HG03378 (cell line): ENCODE results near the gene CCDC92B.
"Not testable (repeated sequence)": the region's sequence is repeated elsewhere in the genome, so short reads cannot be mapped to it uniquely, and the experiment has no call there.

Experiments used
- ATAC-seq: cut with Tn5 transposase; IDR thresholded peaks from one replicate; pipeline ENCODE4 v1.9.1; 2021; ENCODE audit warnings: mild to moderate bottlenecking, moderate library complexity; ENCODE audit not compliant: unreplicated experiment

Gene CCDC92B

GRCh38 chr17:2749058-2749783, at the start of gene CCDC92B:
CCDC92B (minus strand) TSS chr17:2749652; CDS start chr17:2735145, 14,507 bp downstream.
- no peak for ATAC-seq

DNA sequence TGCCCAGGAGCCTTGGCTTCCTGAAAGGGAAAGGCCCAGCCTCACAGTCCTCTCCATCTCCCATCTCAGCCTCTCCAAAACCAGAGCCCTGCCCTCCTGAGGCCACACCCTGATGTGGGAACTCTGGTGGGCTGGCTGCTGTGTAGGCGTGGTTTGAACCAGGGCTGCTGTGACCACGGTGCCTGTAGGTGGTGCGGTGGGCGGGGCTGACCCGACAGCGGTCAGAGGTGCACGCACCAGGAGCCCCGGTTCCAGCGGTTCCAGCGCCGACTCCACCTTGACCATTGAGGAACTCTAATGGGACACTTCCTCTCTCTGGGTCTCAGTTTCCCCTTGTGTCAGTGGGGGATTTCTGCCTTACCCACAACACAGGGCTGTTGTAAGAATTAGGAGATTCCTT, 49.2 kb upstream of the CCDC92B start:
- no peak for ATAC-seq

DNA sequence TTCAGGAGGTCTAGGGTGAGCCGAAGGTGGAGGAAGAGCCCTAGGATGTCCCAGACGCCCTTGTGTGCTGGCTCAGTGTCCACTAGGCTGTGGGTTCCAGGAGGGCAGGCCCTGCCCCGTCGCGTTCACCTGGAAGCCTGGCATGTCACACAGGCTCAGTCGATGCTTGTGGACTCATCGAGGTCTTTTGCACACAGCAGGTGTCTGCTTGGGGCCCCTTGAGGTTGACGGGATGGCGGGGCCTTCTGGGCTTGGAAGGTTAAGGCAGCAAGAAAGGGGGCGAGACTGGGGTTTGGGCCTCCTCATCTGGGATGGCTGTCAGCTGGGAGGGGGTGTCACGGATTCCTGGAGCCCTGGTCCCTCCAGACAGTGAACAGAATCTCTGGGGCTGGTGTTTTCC, 48.7 kb upstream of the CCDC92B start:
- ATAC-seq: no peak

DNA sequence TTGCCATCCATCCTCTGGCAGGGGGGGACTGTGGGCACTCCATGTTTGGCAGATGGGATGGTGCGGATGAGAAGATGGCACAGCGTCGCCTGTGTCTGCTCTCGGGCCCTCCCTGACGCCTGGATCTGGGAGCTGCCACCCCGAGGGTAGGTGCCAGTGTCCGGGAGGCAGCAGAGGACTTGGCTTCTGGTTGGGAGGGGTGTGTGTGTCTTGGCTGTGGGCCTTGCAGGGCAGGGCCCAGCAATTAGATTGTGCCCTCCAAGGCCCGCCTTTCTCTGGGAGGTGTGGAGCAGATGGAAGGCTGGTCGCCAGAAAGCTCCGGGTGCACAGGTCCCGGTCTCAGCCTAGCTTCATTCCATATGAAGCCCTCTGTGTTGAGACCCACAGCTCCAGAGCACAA, 48.2 kb upstream of the CCDC92B start:
- no peak for ATAC-seq

DNA sequence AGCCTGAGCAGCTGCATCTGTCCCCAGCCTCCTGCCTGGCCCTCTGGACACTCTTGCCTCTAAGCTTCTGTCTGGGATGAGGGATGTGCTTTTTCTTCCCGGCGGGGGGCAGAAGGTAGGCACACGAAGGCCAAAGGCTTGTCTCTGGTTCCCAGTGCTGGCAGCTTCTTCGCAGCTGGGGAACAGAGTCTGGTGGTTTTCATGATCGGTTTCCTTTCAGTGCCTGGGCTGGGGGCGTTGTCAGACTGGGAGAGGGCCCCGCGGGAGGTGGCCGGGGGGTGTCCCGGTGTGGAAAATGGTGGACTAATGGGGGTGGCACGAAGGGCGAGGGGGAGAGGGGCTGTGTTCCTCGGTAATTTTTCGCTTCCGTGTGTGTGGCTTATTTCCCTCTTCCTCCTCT, 47.8 kb upstream of the CCDC92B start:
- no peak for ATAC-seq

- ATAC-seq: no peak
Observed at GRCh38 chr17:2796164-2797125, 47.0 kb upstream of the CCDC92B start, which contains the start of gene RAP1GAP2. RAP1GAP2 (plus strand) TSS chr17:2796438; CDS start chr17:2796528, 90 bp downstream.

DNA sequence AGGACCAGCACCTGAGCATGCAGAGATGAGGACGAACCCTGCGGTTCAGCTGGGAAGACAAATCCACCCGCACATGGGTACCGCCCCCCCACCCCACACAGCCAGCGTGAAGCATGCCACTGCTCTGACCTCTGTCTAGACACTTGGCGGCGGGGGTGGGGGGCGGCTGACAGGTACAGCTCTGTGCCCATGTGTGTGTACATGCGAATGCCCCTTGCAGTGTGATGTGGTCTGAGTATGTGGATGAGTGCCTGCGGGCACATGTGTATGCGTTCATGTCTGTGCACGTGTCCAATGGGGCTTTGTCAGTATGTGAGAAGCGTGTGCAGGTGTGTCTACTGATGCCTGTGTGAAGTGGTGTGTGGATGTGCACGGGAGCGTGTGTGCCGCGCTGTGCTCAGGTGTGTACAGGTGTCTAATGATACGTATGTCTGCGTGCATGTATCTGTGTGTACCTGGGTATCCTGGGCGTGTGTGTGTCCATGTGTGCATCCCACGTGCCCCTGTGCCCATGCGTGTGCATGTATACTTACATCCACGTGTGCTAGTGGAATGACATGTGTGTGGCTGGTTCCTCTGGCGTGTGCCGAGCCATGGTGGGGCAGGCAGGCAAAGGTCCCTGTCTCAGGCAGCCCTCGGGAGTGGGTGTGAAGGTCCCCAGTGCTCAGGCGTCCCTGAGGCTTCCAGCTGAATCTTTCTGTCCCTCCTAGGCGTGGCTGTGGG, 46.1 kb upstream of the CCDC92B start:
- ATAC-seq: no peak

- no peak for ATAC-seq
Observed at GRCh38 chr17:2794111-2794803, 44.8 kb upstream of the CCDC92B start.

- ATAC-seq: no peak
Observed at GRCh38 chr17:2792366-2793169, 43.1 kb upstream of the CCDC92B start.

GRCh38 chr17:2789700-2790099, 40.2 kb upstream of the CCDC92B start:
- no peak for ATAC-seq

DNA sequence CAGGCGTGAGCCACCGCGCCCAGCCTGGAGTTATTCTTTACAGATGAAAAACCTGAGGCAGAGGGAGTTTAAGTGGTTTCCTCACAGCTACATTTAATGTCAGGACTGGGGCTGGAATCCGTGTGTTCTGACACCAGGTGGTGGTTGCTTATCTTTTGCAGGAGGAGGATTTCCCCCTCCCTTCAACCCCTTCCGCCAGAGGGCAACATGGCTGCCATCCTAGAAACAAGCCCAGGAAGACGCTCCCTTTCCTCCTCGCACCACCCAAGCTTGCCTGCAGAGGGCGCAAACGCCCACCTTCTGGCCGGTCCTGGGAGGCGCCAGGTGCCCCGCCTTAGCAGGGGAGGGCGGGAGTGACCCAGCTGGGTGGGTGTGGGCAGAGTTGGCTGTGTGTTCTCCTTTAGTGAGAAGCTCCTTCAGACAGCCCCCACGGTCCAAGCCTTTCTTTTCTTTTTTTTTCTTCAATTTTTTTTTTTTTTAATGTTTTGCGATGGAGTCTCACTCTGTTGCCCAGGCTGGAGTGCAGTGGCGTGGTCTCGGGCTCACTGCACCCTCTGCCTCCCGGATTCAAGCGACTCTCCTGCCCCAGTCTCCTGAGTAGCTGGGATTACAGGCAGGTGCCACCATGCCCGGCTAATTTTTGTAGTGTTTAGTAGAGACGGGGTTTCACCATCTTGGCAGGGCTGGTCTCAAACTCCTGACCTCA, 36.9 kb upstream of the CCDC92B start:
- no peak for ATAC-seq

DNA sequence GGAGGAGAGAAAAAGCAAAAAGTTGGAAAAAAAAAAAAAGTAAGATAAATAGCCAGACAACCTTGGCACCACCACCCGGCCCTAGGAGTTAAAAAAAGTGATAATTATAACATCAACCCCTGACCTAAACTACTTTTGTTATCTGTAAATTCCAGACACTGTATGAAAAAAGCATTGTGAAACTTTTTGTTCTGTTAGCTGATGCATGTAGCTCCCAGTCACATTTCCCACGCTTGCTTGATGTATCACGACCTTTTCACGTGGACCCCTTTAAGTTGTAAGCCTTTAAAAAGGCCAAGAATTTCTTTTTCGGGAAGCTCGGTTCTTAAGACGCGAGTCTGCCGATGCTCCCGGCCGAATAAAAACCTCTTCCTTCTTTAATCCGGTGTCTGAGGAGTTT, 35.9 kb upstream of the CCDC92B start:
- ATAC-seq: not testable (repeated sequence)

- ATAC-seq: no peak
Observed at GRCh38 chr17:2784864-2785263, 35.4 kb upstream of the CCDC92B start.

- no peak for ATAC-seq
Observed at GRCh38 chr17:2783310-2784030, 34.0 kb upstream of the CCDC92B start.

GRCh38 chr17:2782055-2782454, 32.6 kb upstream of the CCDC92B start:
- no peak for ATAC-seq

DNA sequence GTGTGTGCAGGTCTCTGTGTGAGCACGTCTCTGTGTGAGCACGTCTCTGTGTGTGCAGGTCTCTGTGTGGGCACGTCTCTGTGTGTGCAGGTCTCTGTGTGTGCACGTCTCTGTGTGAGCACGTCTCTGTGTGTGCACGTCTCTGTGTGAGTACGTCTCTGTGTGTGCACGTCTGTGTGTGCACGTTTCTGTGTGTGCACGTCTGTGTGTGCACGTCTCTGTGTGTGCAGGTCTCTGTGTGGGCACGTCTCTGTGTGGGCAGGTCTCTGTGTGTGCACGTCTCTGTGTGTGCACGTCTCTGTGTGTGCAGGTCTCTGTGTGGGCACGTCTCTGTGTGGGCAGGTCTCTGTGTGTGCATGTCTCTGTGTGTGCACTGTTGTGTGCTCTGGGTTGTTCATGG, 32.1 kb upstream of the CCDC92B start:
- ATAC-seq: not testable (repeated sequence)

- ATAC-seq: no peak
Observed at GRCh38 chr17:2780931-2781454, 31.5 kb upstream of the CCDC92B start.

DNA sequence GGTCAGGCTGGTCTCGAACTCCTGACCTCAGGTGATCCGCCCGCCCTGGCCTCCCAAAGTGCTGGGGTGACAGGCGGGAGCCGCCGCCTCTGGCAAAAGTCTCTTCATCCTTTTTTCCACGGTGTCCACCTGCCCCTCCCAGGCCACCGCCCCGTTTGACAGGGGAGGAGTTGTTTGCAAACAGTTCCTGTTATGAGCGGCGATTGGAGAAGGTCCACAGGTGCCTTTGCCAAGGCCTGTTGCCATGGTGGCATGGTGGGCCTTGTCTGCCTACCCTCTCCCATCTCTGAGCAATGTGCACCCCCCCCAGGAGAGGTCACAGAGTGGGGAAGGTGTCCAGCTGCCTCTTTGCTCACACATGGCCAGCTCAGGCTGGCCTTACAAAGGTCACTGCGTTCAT, 30.8 kb upstream of the CCDC92B start:
- ATAC-seq: no peak
